Epithelial cell of esophagus (primary cell): ENCODE data around the gene SLC34A1.

ENCODE experiments used
- DNase-seq: peaks from one replicate; pipeline ENCODE4 v3.0.0; 2010; ENCODE audit warnings: low read depth
- H3K4me3 ChIP-seq: 2 replicates; pipeline ENCODE4 v1.5.1; 2011; ENCODE audit warnings: mild to moderate bottlenecking, low read length, control low read depth
- TF ChIP-seq, protein P1 (sequence below): IDR thresholded peaks from 2 replicates; pipeline ENCODE4 v1.5.1; 2011; ENCODE audit warnings: low read depth, mild to moderate bottlenecking, low read length, control low read depth, inconsistent platforms; ENCODE audit not compliant: insufficient read depth; ENCODE audit errors: missing control alignments

SLC34A1 gene

DNA sequence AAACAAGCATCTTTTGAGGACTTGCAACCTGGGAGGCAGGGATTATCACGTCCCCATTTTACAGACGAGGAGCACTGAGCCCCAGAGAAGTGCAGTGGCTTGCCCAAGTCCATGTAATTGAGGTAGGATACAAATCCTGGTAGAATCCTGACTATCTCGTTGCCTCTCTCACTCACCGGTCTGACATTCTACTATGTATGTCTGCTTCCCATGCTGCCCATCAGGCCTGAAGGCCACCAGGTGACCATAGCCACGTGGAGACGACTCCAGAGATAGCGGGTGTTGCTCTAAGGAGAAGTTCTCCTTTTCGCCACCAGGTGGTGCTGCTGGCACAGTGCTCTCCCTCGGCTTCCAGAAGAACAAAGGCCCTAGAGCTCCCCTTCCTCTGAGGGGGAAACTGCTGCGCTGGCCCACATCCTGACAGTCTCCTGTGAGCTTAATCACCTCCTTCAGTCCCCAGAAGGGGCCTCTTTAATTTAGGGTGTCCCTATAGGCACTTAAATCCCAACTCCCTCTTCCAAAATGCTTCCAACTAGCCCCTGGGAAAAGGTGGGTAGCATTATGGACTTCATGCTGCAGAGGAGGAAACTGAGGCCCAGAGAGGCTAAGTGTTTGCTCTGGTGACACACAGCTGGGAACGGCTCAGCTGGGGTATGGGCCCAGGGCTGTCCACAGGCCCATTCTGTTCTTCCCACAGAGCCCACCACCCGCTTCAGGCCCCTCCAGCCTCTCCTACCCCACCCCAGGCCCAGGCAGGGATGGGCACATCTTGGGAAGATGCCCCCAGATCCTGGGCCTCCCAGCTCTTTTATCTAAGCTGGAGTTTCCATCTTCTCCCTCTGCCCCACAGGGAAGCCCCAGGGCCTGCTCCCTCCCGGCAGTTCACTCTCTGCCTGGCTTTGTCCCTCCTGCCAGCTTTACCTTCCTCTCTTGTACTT, 6.4 kb downstream of the SLC34A1 start:
- TF ChIP-seq, protein P1, sequence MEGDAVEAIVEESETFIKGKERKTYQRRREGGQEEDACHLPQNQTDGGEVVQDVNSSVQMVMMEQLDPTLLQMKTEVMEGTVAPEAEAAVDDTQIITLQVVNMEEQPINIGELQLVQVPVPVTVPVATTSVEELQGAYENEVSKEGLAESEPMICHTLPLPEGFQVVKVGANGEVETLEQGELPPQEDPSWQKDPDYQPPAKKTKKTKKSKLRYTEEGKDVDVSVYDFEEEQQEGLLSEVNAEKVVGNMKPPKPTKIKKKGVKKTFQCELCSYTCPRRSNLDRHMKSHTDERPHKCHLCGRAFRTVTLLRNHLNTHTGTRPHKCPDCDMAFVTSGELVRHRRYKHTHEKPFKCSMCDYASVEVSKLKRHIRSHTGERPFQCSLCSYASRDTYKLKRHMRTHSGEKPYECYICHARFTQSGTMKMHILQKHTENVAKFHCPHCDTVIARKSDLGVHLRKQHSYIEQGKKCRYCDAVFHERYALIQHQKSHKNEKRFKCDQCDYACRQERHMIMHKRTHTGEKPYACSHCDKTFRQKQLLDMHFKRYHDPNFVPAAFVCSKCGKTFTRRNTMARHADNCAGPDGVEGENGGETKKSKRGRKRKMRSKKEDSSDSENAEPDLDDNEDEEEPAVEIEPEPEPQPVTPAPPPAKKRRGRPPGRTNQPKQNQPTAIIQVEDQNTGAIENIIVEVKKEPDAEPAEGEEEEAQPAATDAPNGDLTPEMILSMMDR, result peak; percentile 99
- DNase-seq, result peak; percentile 83
- no peak overlapping the region for H3K4me3 ChIP-seq

DNA sequence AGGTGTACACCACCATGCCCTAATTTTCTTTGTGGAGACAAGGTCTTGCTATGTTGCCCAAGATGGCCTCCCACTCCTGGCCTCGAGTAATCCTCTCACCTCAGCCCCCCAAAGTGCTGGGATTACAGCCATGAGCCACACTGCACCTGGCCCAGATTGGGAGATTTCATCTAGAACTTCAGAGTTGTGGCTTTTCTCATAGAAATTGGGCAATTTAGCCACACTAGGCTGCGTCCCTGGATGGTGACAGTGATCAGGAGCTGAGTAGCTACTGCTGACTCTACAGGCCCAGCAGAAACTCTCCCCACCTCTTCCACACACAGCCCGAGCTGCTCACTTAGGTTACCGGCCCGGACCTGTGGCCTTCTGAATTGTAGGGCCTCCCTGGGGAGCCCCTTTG, 8.5 kb downstream of the SLC34A1 start:
- H3K4me3 ChIP-seq, result no peak overlapping the region
- no peak for DNase-seq
- TF ChIP-seq, protein P1, result no peak

DNA sequence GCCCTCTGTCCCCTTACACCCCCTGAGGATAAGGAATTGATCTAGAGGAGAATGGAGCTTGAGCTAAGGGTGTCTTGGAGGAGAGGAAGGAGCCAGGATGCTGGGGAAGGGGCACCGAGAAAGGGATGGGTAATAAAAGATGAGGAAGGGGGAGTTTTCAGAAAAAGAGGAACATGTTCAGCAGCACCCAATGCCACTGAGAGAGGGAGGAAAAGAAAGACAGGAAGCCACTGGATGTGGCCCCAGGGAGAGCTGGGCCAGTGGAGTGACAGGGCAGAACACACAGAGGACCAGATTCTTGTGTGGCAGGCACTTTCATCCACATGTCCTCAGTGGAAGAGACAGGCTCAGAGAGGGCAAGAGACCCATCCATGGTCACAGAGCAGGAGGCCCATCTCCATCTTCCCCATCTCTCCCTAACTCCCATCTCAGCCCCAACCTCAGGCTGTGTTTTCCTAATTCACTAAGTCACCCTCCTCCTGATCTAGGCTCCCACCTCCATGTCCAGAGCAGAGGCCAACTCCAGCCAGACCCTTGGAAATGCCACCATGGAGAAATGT, 9.1 kb downstream of the SLC34A1 start:
- no peak overlapping the region for H3K4me3 ChIP-seq
- TF ChIP-seq, protein P1, result no peak
- DNase-seq, result no peak

DNA sequence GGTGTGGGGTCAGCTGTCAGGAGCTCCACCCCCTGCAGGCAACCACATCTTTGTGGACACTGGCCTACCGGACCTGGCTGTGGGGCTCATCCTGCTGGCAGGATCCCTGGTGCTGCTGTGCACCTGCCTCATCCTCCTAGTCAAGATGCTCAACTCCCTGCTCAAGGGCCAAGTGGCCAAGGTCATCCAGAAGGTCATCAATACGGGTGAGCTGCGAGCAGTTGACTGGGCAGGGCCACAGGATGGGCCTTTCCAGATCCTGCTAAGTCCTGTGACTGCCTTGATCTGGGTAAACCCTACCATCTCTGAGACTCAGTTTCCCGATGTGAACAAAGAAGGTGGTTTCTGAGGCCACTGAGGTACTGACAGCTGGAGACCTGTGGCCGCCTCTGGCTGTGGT, 9.8 kb downstream of the SLC34A1 start:
- TF ChIP-seq, protein P1, result no peak
- no peak overlapping the region for H3K4me3 ChIP-seq
- no peak for DNase-seq

DNA sequence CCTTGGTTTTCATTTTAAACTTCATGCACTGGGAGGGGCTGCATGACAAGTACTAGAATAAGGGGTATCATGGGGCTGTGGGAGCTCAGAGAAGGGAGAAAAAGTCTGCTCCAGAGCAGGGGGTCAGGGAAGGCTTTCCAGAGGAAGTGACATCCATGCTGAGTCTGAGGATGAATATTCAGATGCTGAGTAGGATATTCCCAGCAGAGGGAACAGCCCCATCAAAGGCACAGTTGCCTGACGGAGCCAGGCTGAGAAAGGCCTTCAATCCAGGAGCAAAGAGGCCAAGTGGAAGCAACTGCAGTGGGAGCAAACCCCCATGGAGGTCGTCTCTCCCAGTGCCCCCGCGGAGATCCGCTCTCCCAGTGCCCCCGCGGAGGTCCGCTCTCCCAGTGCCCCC, 11.8 kb downstream of the SLC34A1 start:
- no peak overlapping the region for H3K4me3 ChIP-seq
- TF ChIP-seq, protein P1, result no peak
- DNase-seq, result no peak

DNA sequence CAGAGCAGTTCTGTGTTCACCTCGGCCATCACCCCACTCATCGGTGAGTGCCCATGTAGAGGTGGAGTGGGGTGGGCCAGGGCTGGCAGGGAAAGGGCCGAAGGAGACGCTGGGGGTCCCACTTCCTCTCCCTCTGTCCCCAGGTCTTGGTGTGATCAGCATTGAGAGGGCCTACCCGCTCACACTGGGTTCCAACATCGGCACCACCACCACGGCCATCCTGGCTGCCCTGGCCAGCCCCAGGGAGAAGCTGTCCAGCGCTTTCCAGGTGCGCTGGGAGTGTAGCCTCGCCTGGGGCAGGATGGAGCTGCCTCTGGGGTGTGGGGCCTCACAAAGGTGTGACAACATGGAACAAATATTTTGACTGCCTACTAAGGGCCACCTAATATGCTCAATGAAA, 12.6 kb downstream of the SLC34A1 start:
- TF ChIP-seq, protein P1, result no peak
- H3K4me3 ChIP-seq, result no peak overlapping the region
- DNase-seq, result no peak

DNA sequence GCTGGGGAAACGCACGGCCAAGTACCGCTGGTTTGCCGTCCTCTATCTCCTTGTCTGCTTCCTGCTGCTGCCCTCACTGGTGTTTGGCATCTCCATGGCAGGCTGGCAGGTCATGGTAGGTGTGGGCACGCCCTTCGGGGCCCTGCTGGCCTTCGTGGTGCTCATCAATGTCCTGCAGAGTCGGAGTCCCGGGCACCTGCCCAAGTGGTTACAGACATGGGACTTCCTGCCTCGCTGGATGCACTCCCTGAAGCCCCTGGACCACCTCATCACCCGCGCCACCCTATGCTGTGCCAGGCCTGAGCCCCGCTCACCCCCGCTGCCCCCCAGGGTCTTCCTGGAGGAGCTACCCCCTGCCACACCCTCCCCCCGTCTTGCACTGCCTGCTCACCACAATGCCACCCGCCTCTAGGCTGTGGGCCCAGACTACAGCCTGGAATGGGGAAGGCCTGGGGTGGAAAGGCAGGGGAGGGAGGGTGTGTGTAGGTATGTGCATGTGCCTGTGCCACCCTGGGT, 13.7 kb downstream of the SLC34A1 start:
- no peak overlapping the region for H3K4me3 ChIP-seq
- TF ChIP-seq, protein P1, result no peak
- no peak for DNase-seq
